PFSK-1 (cell line): ENCODE results near the gene ZBTB48.

Experiments used
- POLR2AphosphoS5 ChIP-seq: IDR thresholded peaks from 2 replicates; pipeline ENCODE4 v1.6.1; 2012; ENCODE audit warnings: low read depth, mild to moderate bottlenecking, control low read depth, low read length, moderate library complexity
- TAF1 ChIP-seq: IDR thresholded peaks from 2 replicates; pipeline ENCODE4 v1.6.1; 2012; ENCODE audit warnings: low read length, control low read depth, borderline replicate concordance; ENCODE audit not compliant: insufficient read depth

DNA sequence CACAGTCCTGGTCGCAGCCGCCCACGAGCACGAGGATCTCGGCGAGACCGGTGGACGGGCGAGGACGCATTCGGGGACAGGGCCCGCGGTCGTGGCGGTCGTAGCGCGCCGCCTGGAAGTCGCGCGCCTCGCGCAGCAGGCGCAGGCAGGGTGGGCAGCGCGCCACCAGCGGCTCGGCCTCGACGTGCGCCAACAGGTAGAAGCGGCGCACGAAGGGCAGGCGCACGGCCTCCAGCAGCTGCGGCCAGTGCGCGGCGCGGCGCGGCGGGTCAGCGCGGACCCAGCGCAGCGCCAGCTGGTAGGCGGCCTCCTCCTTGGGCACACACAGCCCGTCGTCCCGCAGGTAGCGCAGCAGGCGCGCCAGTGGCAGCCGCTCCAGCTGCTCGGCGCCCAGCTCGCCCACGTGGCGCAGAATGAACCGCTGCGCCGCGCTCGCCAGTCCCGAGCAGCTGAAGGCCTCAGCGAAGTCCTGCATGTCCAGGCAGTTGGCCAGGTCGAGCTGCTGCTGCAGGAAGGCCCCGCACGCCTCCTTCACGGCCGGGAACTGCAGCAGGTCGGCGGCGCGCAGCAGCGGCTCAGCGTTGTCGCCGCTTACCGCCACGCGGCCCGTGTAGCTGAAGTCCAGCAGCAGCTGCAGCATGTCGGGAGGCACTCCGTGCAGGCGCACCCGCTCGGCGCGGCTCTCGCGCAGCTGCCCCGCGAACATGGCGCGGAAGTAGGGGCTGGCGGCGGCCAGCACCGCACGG, 22.3 kb downstream of the ZBTB48 start:
- TF ChIP-seq POLR2AphosphoS5: no peak
- TF ChIP-seq TAF1: no peak
